H9 (cell line): ENCODE measurements around the gene GALNT17. TPM values are rescaled to one million over a fixed set of nuclear protein-coding genes. Genes with fewer than 3 reads are reported as not detected.

ENCODE experiments used
- DNase-seq: peaks from one replicate; pipeline ENCODE4 v3.0.0-alpha.2; 2017
- H2AFZ ChIP-seq: one replicate; pipeline ENCODE4 v1.6.1; 2013; ENCODE audit warnings: mild to moderate bottlenecking, low read length, control low read depth, moderate library complexity
- H2AK5ac ChIP-seq: 2 replicates; pipeline ENCODE4 v1.6.1; 2013; ENCODE audit warnings: low read length, control low read depth, mixed read lengths; ENCODE audit not compliant: insufficient read length
- H2BK120ac ChIP-seq: one replicate; pipeline ENCODE4 v1.6.1; 2013; ENCODE audit warnings: low read depth, mild to moderate bottlenecking, low read length, control low read depth, inconsistent platforms; ENCODE audit not compliant: poor library complexity, severe bottlenecking
- H2BK12ac ChIP-seq: 2 replicates; pipeline ENCODE4 v1.6.1; 2013; ENCODE audit warnings: low read length, control low read depth, mixed read lengths, low read depth; ENCODE audit not compliant: insufficient read length
- H2BK15ac ChIP-seq: 2 replicates; pipeline ENCODE4 v1.6.1; 2013; ENCODE audit warnings: low read depth, low read length, control low read depth
- H2BK20ac ChIP-seq: one replicate; pipeline ENCODE4 v1.6.1; 2013; ENCODE audit warnings: low read depth, mild to moderate bottlenecking, low read length, control low read depth, inconsistent platforms; ENCODE audit not compliant: poor library complexity, severe bottlenecking
- H2BK5ac ChIP-seq: 2 replicates; pipeline ENCODE4 v1.6.1; 2013; ENCODE audit warnings: low read length, control low read depth, mixed read lengths; ENCODE audit not compliant: insufficient read length
- H3K14ac ChIP-seq: 2 replicates; pipeline ENCODE4 v1.6.1; 2013; ENCODE audit warnings: low read length, control low read depth; ENCODE audit not compliant: insufficient read depth
- H3K18ac ChIP-seq: 2 replicates; pipeline ENCODE4 v1.6.1; 2013; ENCODE audit warnings: low read depth, mild to moderate bottlenecking, mixed read lengths, low read length, control low read depth; ENCODE audit not compliant: insufficient read length
- H3K23ac ChIP-seq: 2 replicates; pipeline ENCODE4 v1.6.1; 2013; ENCODE audit warnings: low read length, control low read depth, mixed read lengths, low read depth; ENCODE audit not compliant: insufficient read length
- H3K23me2 ChIP-seq: 2 replicates; pipeline ENCODE4 v1.6.1; 2013; ENCODE audit warnings: low read depth, mild to moderate bottlenecking, mixed read lengths, low read length, control low read depth; ENCODE audit not compliant: insufficient read length, poor library complexity, severe bottlenecking
- H3K27ac ChIP-seq: 2 replicates; pipeline ENCODE4 v1.5.1; 2013; ENCODE audit warnings: low read length, control low read depth, mixed read lengths, low read depth; ENCODE audit not compliant: insufficient read length
- H3K27me3 ChIP-seq: 2 replicates; pipeline ENCODE4 v1.6.1; 2013; ENCODE audit warnings: low read length, control low read depth, inconsistent platforms; ENCODE audit not compliant: insufficient read depth
- H3K4ac ChIP-seq: 2 replicates; pipeline ENCODE4 v1.6.1; 2013; ENCODE audit warnings: low read depth, mild to moderate bottlenecking, control low read depth, inconsistent platforms, low read length, moderate library complexity
- H3K4me1 ChIP-seq: 2 replicates; pipeline ENCODE4 v1.6.1; 2013; ENCODE audit warnings: low read length, control low read depth, inconsistent platforms; ENCODE audit not compliant: insufficient read depth
- H3K4me2 ChIP-seq: 2 replicates; pipeline ENCODE4 v1.6.1; 2013; ENCODE audit warnings: low read length, control low read depth, mixed read lengths; ENCODE audit not compliant: insufficient read length, insufficient read depth
- H3K56ac ChIP-seq: 2 replicates; pipeline ENCODE4 v1.6.1; 2013; ENCODE audit warnings: low read depth, mild to moderate bottlenecking, mixed read lengths, low read length, control low read depth; ENCODE audit not compliant: insufficient read length
- H3K79me1 ChIP-seq: 2 replicates; pipeline ENCODE4 v1.6.1; 2013; ENCODE audit warnings: low read depth, mild to moderate bottlenecking, moderate library complexity, low read length, control low read depth, inconsistent platforms; ENCODE audit not compliant: insufficient read depth, poor library complexity, severe bottlenecking
- H3K79me2 ChIP-seq: 2 replicates; pipeline ENCODE4 v1.6.1; 2013; ENCODE audit warnings: low read length, control low read depth, inconsistent platforms; ENCODE audit not compliant: insufficient read depth
- H3K9ac ChIP-seq: 2 replicates; pipeline ENCODE4 v1.6.1; 2013; ENCODE audit warnings: low read length, control low read depth, mixed read lengths; ENCODE audit not compliant: insufficient read length; ENCODE audit errors: extremely low read depth
- H3K9me3 ChIP-seq: one replicate; pipeline ENCODE4 v1.6.1; 2013; ENCODE audit warnings: low read depth, low read length, inconsistent platforms; ENCODE audit not compliant: control insufficient read depth
- H3T11ph ChIP-seq: one replicate; pipeline ENCODE4 v1.6.1; 2013; ENCODE audit warnings: mild to moderate bottlenecking, low read length, control low read depth, inconsistent platforms
- H4K20me1 ChIP-seq: one replicate; pipeline ENCODE4 v1.6.1; 2013; ENCODE audit not compliant: control insufficient read depth, insufficient read length, insufficient read depth
- H4K5ac ChIP-seq: 2 replicates; pipeline ENCODE4 v1.6.1; 2013; ENCODE audit warnings: low read depth, mild to moderate bottlenecking, mixed read lengths, low read length, control low read depth; ENCODE audit not compliant: insufficient read length
- H4K8ac ChIP-seq: replicated peaks from 2 replicates; pipeline ENCODE4 v1.6.1; 2013; ENCODE audit warnings: low read length, control low read depth, mixed read lengths, low read depth; ENCODE audit not compliant: insufficient read length
- H4K91ac ChIP-seq: 2 replicates; pipeline ENCODE4 v1.6.1; 2013; ENCODE audit warnings: low read depth, mild to moderate bottlenecking, moderate library complexity, mixed read lengths, low read length, control low read depth; ENCODE audit not compliant: insufficient read length
- H3K27ac Mint-ChIP-seq, 3 experiments: 2 replicates in 2 of 3; 3 replicates in 1 of 3; pipeline ENCODE4 v1.8.0; 2020 to 2021; ENCODE audit warnings: mixed read lengths in 3 of 3, mild to moderate bottlenecking in 1 of 3, moderate library complexity in 1 of 3
- H3K27me3 Mint-ChIP-seq: 2 replicates; pipeline ENCODE4 v1.8.0; 2021; ENCODE audit warnings: low read depth, mild to moderate bottlenecking, moderate library complexity, mixed read lengths
- H3K36me3 Mint-ChIP-seq, 3 experiments: 2 replicates in 2 of 3; 3 replicates in 1 of 3; pipeline ENCODE4 v1.8.0; 2020 to 2021; ENCODE audit warnings: low read depth in 3 of 3, mixed read lengths in 3 of 3; ENCODE audit not compliant: insufficient read depth in 1 of 3
- H3K4me1 Mint-ChIP-seq, 2 experiments: 2 replicates each; pipeline ENCODE4 v1.8.0; 2020; ENCODE audit warnings: mixed read lengths in 2 of 2
- H3K4me3 Mint-ChIP-seq, 2 experiments: 2 replicates in 1 of 2; 3 replicates in 1 of 2; pipeline ENCODE4 v1.8.0; 2020 to 2021; ENCODE audit warnings: mild to moderate bottlenecking in 2 of 2, mixed read lengths in 2 of 2, moderate library complexity in 1 of 2
- H3K9me3 Mint-ChIP-seq, 2 experiments: 2 replicates in 1 of 2; 3 replicates in 1 of 2; pipeline ENCODE4 v1.8.0; 2020; ENCODE audit warnings: mild to moderate bottlenecking in 2 of 2, mixed read lengths in 2 of 2, moderate library complexity in 1 of 2
- WGBS: extraction: QIAGEN DNeasy Blood & Tissue Kit; methylation state at CpG from one replicate; pipeline ENCODE4 v1.1.7; 2013; ENCODE audit warnings: missing lambda C conversion rate, low lambda C conversion rate, mixed read lengths; ENCODE audit not compliant: insufficient read length; ENCODE audit errors: extremely low coverage; 5-methylcytosine and 5-hydroxymethylcytosine counted together
- total RNA-seq: library from RNA; stranded (reverse); gene quantifications from 2 replicates; pipeline ENCODE4 v1.2.1, GENCODE V29; 2021
- TF ChIP-seq, protein P1 (sequence below): fragments of 200-600 bp; sonication (generic); conservative IDR thresholded peaks from 3 replicates; pipeline ENCODE4 v1.8.0; 2021; ENCODE audit warnings: antibody characterized with exemption, mild to moderate bottlenecking

GALNT17 gene
- total RNA-seq, 1 experiment from 2014 or later, result 43.2 TPM

DNA sequence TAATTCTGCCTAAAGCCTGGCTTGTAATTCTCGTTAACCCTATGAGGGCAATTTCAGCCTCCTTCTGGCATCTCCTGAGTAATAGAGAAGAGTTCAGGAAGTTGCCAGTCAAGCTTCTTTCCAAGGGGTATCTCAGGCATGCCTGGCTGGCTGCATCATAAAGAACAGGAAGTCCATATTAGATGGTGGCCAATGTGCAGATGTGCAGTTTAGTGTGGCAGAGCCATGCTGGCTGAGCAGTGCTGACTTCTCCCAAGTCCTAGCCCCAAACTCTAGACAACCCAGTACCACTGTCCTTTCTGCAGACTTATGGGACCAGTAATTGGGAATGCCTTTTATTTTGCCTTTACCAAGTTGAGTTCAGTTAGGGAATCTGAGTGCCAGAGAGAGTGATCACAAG lies 517.9 kb downstream of the GALNT17 start:
- H3K27ac ChIP-seq, result no peak overlapping the region
- Mint-ChIP-seq H3K4me3 (no peak overlapping the region; a peak in 1 of 5 replicates), H3K27ac (peak overlapping the region in 2 of 3 experiments; percentile 62 to 79; a peak in 3 of 7 replicates), H3K9me3 (peaks cover 14 to 22% of the 10 kb centered on the region in 2 experiments), H3K36me3 (peaks cover 24 to 28% (median 26%) of the 10 kb centered on the region in 3 experiments), H3K4me1 (peaks cover 27 to 28% of the 10 kb centered on the region in 2 experiments), H3K27me3 (no peaks in the 10 kb centered on the region)
- no peak overlapping the region for H2BK5ac ChIP-seq
- H3K27me3 ChIP-seq, result no peaks in the 10 kb centered on the region
- no peak overlapping the region for H2BK12ac ChIP-seq
- H4K91ac ChIP-seq, result no peak overlapping the region
- no peak overlapping the region for H2BK20ac ChIP-seq
- H3K56ac ChIP-seq, result no peak overlapping the region
- H3K18ac ChIP-seq, result no peak overlapping the region
- no peak overlapping the region for H3K4ac ChIP-seq
- H2AFZ ChIP-seq, result no peak overlapping the region
- H2BK120ac ChIP-seq, result no peak overlapping the region
- H2BK15ac ChIP-seq, result no peak overlapping the region
- no peak overlapping the region for H3K4me2 ChIP-seq
- no peak overlapping the region for H3K23ac ChIP-seq
- no peaks in the 10 kb centered on the region for H3K9me3 ChIP-seq
- H4K20me1 ChIP-seq, result no peaks in the 10 kb centered on the region
- no CpG with 5 or more reads among the region's 1 CpG for WGBS
- no peak overlapping the region for H4K8ac ChIP-seq
- H3K79me1 ChIP-seq, result no peaks in the 10 kb centered on the region
- DNase-seq, result no peak
- H3K79me2 ChIP-seq, result no peaks in the 10 kb centered on the region
- peaks cover 2% of the 10 kb centered on the region; the same call in 1 of the 2 replicates for H3K4me1 ChIP-seq
- H3K9ac ChIP-seq, result no peak overlapping the region
- H3K23me2 ChIP-seq, result no peaks in the 10 kb centered on the region
- no peak overlapping the region for H3K14ac ChIP-seq
- no peak overlapping the region for H2AK5ac ChIP-seq
- no peak overlapping the region for H4K5ac ChIP-seq
- TF ChIP-seq, protein P1, sequence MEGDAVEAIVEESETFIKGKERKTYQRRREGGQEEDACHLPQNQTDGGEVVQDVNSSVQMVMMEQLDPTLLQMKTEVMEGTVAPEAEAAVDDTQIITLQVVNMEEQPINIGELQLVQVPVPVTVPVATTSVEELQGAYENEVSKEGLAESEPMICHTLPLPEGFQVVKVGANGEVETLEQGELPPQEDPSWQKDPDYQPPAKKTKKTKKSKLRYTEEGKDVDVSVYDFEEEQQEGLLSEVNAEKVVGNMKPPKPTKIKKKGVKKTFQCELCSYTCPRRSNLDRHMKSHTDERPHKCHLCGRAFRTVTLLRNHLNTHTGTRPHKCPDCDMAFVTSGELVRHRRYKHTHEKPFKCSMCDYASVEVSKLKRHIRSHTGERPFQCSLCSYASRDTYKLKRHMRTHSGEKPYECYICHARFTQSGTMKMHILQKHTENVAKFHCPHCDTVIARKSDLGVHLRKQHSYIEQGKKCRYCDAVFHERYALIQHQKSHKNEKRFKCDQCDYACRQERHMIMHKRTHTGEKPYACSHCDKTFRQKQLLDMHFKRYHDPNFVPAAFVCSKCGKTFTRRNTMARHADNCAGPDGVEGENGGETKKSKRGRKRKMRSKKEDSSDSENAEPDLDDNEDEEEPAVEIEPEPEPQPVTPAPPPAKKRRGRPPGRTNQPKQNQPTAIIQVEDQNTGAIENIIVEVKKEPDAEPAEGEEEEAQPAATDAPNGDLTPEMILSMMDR, result no peak
- H3T11ph ChIP-seq, result no peak overlapping the region
